ENCODE results near the gene APC. TPM values are rescaled to one million over a fixed set of nuclear protein-coding genes. Genes with fewer than 3 reads are reported as not detected.

The APC gene
- total RNA-seq, 1 experiment from 2014 or later, result 24.0 TPM

- H3K36me3 ChIP-seq (ENCODE audit: control insufficient read depth in 1 of 2, insufficient read depth in 2 of 2, low read length in 2 of 2), result no peaks in the 10 kb centered on the region
- no peaks in the 10 kb centered on the region for H4K20me1 ChIP-seq (ENCODE audit: insufficient read depth)
- no peaks in the 10 kb centered on the region for H3K79me2 ChIP-seq (ENCODE audit: insufficient read depth, low read length)
- no peaks in the 10 kb centered on the region for H3K4me1 ChIP-seq (ENCODE audit: control insufficient read depth in 1 of 2, insufficient read depth in 2 of 2, low read length in 2 of 2)
- RAD21 ChIA-PET (ENCODE audit: low non-redundant PET in 1 of 2, low total read pairs in 2 of 2, uncharacterized antibody in 2 of 2, unreplicated experiment in 2 of 2), result no interaction called here
- no peak overlapping the region for H2AFZ ChIP-seq (ENCODE audit: low read depth, low read length, poor library complexity, severe bottlenecking)
- H3K27ac ChIP-seq (ENCODE audit: low read depth, low read length), result no peak overlapping the region
- no peak overlapping the region for H3K4me2 ChIP-seq (ENCODE audit: low read length)
- no peak for DNase-seq (ENCODE audit: low read depth, low spot score)
- intact Hi-C loops (cut with micrococcal nuclease), result no loop called here
- no peak overlapping the region for H3K4me3 ChIP-seq (replicated peaks in 1 of 2; ENCODE audit: low read depth in 1 of 2, low read length in 2 of 2)
- CTCF ChIA-PET, result no interaction called here
- ATAC-seq, result no peak
- no TSS peak for BruUV-seq (replicated peaks)
- H3K9me3 ChIP-seq (ENCODE audit: control insufficient read depth in 1 of 2, insufficient read depth in 1 of 2, low read depth in 1 of 2, low read length in 2 of 2), result no peaks in the 10 kb centered on the region
- POLR2A ChIA-PET, result no interaction called here
- no peak for TF ChIP-seq CEBPB (IDR thresholded peaks at IDR 0.05; ENCODE audit: low read depth)
- no peak for TF ChIP-seq POLR2A (IDR thresholded peaks at IDR 0.05; ENCODE audit: borderline replicate concordance, extremely low read depth, insufficient read depth, insufficient read length)
- TF ChIP-seq JUND (IDR thresholded peaks at IDR 0.05), result no peak
- no peak for TF ChIP-seq ZBTB33 (IDR thresholded peaks at IDR 0.05; ENCODE audit: extremely low read depth, insufficient replicate concordance, low read length)
- TF ChIP-seq EZH2phosphoT487 (IDR thresholded peaks at IDR 0.05; ENCODE audit: borderline replicate concordance), result no peak
- TF ChIP-seq ATF3 (IDR thresholded peaks at IDR 0.05), result no peak
- no peak for TF ChIP-seq ZFX (IDR thresholded peaks at IDR 0.05)
- no peak for TF ChIP-seq POLR2AphosphoS5 (IDR thresholded peaks at IDR 0.05; ENCODE audit: low read depth, low read length)
- no peak for TF ChIP-seq TCF7L2 (IDR thresholded peaks at IDR 0.05; ENCODE audit: borderline replicate concordance, extremely low read depth, insufficient read depth, insufficient read length)
- TF ChIP-seq MAX (IDR thresholded peaks at IDR 0.05), result no peak
- no peak for TF ChIP-seq ELF1 (IDR thresholded peaks at IDR 0.05; ENCODE audit: borderline replicate concordance, low read depth)
- no peak for TF ChIP-seq FOSL1 (IDR thresholded peaks at IDR 0.05; ENCODE audit: low read depth)
- no peak for TF ChIP-seq EGR1 (IDR thresholded peaks at IDR 0.05; ENCODE audit: low read depth)
- no peak for TF ChIP-seq ZNF274 (IDR thresholded peaks at IDR 0.05; ENCODE audit: low read depth, low read length)
- no peak for TF ChIP-seq CBX3 (IDR thresholded peaks at IDR 0.05; ENCODE audit: low read depth)
- TF ChIP-seq SP1 (IDR thresholded peaks at IDR 0.05; ENCODE audit: low read depth), result no peak
- no peaks in the 10 kb centered on the region for H3K9me2 ChIP-seq (ENCODE audit: insufficient read depth)
- H3K27me3 ChIP-seq (ENCODE audit: insufficient read depth, low read length), result no peaks in the 10 kb centered on the region
- H3K9ac ChIP-seq (ENCODE audit: low read length), result no peak overlapping the region
These were observed 38.7 kb downstream of the APC start for GRCh38 chr5:112776301-112776856.
